EH (cell line): ENCODE data around the gene STBD1.
A peak's percentile ranks its signal among the peaks of the same experiment; 100 is the strongest.
"Not testable (repeated sequence)": the region's sequence is repeated elsewhere in the genome, so short reads cannot be mapped to it uniquely, and the experiment has no call there.

Experiments
- DNase-seq: peaks from one replicate; pipeline ENCODE4 v3.0.0-alpha.2; 2015; ENCODE audit warnings: low read depth

Gene STBD1

DNA sequence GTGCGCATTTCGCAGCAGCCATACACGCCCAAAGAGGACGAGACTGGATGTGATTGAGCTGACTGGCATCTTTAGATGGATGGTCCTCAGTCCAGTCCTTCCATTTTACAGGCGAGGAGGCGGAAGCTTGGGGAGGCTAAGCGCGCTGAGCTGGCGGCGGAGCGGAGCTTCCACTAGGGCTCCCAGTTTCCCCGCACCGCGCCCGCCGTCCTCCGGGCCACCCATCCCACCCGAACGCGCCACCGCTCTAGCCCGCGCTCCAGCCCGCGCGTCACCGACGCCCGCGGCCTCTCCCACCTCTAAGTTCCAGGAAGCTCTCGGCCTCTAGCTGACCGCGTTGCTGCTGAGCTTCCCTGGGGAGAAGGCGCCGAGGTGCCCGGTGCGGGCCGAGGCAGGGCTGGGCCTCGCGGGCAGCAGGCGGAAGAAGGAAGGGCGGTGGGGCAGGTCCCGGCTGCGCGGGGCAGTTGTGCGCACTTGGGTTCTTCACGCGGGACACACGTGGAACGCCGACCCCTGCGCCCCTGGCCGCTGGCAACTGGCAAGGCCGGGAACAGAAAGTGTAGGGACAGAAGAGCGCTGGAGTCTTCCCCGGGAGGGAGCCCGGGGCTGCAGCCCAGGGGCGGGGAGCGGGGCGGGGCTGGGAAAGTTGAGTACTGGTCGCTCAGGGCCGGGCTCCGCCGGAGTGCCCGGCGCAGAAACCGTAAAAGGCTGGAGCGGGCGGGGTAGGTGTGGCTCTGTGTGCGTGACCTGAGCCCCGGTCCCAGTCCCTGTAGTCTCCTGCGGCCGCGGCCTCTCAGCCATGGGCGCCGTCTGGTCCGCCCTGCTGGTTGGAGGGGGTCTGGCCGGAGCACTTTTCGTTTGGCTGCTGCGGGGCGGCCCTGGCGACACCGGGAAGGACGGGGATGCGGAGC, at the start of gene STBD1:
Gene STBD1 (plus strand): TSS at position 763 of the 911 bp plus-strand sequence. CDS start 37 bp downstream, at position 800.
- DNase-seq: peak; percentile 82

DNA sequence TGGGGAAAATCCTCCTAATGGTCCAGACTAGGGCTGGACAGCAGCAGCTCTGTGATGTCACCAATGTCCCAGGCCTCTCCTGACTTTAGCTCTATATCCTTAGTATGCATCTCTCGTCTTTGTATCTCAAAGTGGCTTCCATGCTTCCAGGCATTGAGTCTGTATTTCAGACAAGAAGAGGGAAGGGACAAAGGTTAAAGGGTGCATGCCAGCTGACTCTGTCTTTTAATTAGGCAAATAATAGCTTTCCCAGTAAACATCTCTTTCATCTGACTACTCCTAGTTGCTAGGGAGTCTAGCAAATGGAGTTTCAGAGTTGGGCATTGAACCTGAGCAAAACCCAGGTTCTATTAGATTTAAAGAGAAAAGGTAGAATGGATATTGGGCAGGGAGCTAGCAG, 49.6 kb upstream of the STBD1 start:
- no peak for DNase-seq

DNA sequence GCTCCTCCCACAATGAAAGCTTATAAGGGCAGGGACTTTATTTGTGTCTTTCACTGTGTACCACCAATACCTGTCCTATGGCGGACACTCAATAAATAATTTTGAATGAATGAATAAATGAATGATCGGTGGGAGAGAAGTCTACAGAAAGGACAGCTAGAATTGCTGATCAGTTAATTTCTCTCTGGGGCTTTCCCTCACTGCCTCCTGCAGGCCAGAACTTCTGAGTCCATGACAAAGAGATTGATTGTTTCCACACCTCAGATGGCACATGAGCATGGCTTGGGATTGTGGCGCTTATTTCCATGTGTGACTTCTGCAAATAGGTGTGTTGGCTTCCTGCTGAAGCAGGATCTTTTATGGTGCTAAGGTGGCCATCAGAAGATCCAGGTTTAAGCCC, 48.7 kb upstream of the STBD1 start:
- no peak for DNase-seq

DNA sequence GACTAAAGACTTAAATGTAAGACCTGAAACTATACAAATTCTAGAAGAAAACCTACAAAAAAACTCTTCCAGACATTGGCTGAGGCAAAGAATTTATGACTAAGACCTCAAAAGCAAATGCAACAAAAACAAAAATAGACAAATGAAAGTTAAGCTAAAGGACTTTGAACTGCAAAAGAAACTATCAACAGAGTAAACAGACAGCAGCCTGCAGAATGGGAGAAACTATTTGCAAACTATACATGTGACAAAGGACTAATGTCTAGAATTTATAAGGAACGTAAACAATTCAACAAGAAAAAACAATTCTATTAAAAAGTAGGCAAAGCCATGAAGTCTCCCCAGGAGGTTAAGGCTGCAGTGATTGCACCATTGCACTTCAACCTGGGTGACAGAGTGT, 46.0 kb upstream of the STBD1 start:
- no peak for DNase-seq

DNA sequence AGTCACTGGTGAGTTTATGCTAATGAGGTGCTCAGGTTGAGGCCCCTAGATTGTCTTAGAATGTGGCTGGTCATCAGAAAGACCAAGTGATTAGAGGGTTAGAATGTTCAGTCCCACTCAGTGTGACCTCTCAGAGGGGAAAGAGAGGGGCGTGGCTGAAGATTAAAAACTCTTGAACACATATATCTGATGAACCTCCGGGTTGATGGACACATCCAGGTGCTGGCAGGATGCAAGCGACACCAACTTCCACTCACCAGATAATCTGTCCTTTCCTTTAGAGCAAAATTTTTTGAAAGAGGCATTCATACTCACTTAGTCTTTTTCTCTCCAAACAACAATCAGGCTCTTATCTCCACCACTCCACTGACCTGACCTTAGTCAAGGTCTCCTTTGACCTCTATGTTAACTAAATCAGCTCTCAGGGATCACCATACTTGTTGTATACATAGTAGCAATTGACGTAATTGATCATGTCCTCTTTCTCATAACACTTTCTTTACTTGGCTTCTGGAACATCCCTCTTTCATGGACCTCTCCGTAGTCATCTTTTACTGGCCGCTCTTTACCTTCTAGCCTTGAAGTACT, 40.8 kb upstream of the STBD1 start:
- no peak for DNase-seq

DNA sequence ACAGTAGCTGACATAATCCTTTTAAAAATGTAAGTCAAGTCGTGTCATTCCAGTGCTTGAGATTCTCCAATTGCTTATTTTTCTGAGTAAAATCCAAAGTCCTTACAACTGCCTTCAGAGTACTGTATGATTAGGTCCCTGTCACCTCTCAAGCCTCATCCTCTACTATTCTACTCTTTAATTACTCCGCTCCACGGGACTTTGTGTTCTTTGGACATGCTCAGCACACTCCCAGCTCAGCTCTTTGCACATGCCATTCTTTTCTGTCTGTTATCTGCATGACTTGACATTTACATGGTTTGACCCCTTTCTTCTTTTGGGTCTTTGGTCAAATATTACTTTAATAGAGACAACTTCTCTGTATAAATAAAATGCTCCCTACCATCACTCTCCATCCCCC, 39.9 kb upstream of the STBD1 start:
- DNase-seq: no peak

DNA sequence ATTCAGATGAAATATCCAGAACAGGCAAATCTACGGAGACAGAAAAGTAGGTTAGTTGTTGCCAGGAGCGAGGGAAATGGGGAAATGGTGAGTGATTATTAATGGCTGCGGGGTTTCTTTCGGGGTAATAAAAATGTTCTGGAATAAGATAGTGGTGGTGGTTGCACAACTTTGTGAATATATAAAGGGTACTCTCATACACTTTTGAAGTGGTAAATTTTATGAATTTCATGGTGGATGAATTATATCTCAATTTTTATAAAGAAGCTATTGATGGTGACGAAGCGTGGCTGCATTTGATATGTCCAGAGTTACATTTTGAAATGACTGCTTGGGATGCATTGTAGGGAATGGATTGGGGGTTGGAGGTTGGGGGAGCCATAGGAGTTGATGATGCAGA, 38.7 kb upstream of the STBD1 start:
- DNase-seq: no peak

DNA sequence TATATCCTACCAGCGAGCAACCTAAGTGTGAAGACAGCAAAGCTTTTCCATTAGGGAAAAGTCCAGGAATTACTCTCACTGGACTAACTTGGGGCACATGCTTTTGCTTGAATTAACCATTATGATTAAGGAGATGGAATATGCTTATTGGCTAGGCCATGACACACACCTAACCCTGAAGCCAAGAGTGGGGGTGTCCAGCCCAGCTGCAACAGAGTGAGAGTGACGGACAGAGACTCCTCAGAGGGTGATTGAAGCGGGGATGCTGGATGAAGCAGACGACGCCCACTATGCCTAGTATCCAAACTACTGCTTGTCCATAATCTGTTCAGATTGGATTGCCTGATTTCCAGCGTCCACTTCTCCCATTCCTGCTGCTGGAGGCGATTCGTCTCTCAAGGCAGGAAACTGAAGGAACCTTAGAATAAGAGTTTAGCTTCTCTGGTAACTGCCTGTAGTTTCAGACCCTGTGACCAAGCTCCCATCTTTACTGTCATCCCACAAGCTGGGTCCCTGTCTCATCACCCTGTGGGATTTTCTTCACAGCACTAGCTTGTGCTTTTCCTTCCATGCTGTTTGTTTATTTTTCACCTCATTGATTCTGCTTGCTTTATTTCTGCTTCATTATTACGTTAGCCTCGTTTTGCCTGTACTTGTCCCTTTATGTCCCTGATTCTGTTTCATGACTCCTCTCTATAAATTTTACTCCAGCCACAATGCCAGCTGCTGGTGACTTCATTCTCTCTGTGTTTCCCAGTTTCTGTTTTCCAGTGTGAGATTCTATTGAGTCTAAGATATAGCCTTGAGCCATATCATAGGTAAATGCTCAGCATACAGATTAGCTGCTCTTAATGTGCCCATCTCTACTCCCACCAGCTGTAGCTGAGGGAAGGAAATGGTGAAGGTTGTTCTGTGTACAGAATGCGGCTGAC, 36.0 kb upstream of the STBD1 start:
- no peak for DNase-seq

DNA sequence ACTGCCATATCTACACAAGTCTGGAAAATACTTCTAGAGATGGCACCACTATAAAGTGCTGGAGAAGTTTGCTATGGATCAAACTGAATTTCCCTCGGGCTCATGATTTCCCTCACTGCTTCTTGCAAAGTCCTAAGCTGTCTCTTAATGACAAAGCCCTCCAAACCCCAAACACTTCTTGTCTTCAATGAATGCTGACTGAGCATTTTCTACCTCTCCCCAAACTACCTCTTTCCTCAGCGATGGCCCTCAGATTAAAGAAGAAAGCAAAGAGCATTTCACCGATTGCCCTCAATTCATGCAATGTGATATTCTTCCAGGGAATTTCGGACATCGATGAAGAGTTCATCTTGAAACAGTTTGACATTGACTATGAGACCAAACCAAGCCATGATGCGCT, 35.3 kb upstream of the STBD1 start:
- DNase-seq: no peak

DNA sequence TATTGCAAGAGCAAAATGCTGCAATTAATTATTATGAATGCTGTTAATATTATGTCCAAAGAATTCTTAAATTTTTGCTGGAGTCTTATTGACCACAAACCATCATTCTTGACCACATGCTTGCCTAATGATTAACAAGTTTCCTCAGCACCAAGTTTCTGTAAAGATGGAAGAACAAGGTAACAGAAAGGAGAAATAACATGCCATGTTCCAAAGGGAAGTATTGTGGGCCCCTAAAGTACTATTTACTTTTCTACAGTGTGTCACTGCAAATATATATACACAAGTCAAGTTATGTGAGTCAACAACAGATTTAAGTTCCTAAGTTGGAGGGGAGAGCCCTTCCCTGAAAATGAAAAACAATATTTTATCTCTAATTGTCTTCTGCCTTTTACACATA, 34.5 kb upstream of the STBD1 start:
- DNase-seq: no peak

DNA sequence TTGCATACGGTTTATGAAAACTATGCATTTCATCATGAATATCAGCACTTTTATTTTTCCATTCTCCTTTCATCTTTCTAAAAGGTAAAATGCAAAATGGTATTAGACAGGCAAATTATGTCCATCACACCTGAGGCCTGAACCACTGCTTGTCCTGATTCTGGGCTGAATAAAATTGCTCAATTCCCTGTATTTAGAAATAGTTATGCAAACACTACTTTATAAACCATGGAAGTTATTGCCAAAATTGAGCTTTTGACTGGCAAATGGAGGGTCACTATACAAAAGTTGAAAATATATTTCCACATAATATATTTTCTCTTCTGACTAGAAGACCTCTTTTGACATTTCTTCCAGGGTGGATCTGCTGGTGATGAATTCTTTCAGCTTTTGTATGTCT, 34.0 kb upstream of the STBD1 start:
- DNase-seq: no peak

DNA sequence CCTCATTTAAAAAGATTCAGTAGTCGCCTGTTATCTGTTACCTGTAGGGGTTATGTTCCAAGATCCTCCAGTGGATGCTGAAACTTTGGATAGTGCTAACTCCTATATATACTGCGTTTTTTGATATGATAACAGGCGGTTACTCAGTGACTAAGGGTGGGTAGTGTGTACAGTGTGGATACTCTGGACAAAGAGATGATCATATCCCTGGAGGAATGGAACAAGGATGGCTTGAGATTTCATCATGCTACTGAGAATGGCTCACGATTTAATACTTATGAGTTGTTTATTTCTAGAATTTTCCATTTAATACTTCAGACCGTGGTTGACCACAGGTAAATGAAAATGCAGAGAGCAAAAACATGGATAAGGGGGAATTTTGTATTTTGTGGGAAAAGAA, 33.5 kb upstream of the STBD1 start:
- no peak for DNase-seq

DNA sequence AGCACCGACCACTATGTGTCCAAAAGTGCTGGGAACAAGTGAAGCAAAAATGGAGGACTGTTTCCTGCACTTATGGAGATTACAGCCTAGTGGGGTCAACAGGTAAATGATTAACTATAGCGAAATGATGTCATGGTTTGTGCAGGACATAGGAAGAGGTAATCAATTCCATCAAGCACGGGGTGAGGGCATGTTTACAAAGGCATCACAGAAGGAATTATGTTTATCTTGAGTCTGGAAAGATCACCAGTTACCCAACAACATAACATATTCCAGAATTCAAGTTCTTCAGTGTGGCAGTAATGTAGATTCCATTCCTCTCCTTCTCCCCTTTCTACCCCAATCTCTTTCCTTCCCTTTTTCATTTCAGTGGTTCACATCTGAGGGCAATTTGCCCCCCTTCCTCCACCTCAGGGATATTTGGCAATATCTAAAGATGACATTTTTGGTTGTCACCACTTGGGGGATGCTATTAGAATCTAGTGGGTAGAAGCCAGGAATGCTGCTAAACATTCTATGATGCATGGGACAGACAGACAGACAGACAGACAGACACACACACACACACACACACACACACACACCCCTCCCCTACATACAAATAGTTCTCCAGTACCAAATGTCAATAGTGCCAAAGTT, 30.9 kb upstream of the STBD1 start:
- DNase-seq: no peak

DNA sequence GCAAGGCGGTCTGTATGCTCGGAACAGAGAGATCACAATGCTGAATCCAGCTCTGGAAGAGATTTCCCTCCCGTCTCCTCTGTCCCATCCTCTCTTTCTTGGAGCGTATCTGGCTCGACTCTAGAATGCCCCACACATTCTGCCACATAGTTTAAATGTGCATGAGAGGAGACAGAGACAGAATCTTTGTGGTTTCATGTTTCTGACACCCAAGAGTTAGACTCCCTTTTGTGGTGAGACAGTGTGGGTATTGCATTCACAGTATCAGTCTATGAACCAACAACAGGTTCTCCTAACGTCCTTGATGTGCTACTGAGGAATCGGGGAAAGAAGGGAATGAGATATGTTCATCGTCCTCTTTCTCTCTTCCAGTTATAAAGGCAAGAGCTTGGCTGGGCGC, 29.7 kb upstream of the STBD1 start:
- DNase-seq: no peak

DNA sequence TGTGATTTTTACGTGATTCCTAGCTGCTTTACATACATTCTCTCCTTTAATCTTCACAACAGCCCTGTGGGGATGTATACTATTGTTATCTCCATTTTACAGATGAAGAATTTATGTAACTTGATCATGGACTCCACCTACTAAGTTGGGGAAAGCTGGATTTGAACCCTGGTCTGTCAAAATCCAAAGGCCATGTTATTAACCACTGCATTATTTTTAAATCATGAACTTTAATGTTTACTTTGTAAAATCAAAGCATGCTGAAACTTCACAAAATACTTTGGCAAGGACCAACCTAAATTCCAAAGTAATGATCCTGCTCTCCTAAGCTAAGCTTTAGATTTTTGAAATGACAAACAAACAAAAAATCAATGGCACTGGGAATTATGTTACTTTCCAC, 28.9 kb upstream of the STBD1 start:
- no peak for DNase-seq

DNA sequence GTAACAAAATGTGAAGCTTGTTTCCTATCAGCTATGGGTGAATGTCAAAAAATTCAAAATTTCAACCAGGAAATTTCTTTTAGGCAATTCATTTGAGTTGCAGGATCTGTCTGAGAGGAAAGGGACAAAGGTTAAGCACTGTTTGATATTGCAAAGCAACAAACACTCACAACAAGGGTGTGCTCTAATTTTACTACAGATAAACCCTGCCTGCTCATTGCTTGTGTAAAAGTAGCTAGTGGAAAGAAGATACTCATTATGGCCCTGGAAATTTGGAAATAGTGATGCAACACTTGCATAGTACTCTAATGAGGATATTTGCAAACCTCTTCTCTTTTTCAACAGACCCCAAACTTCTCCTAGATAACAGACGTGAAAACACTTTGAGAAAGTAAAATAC, 27.9 kb upstream of the STBD1 start:
- DNase-seq: no peak

DNA sequence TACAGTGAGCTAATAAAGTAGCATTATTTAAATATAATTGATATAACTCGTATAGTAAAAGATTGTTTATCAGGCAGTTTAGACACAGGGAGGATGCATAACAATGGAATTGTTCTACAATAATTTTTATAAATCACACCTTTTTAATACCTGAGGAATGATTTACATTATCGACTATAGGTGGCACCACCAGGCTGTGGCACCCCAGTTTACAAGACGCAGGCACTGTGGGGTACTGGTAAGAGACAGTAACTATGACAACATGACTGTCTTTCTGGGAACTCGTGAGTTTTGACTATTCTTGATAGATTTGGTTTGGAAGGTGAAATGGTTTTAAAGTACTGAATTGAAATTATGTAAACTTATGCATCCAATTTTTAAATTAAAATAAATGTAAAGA, 27.1 kb upstream of the STBD1 start:
- DNase-seq: no peak

DNA sequence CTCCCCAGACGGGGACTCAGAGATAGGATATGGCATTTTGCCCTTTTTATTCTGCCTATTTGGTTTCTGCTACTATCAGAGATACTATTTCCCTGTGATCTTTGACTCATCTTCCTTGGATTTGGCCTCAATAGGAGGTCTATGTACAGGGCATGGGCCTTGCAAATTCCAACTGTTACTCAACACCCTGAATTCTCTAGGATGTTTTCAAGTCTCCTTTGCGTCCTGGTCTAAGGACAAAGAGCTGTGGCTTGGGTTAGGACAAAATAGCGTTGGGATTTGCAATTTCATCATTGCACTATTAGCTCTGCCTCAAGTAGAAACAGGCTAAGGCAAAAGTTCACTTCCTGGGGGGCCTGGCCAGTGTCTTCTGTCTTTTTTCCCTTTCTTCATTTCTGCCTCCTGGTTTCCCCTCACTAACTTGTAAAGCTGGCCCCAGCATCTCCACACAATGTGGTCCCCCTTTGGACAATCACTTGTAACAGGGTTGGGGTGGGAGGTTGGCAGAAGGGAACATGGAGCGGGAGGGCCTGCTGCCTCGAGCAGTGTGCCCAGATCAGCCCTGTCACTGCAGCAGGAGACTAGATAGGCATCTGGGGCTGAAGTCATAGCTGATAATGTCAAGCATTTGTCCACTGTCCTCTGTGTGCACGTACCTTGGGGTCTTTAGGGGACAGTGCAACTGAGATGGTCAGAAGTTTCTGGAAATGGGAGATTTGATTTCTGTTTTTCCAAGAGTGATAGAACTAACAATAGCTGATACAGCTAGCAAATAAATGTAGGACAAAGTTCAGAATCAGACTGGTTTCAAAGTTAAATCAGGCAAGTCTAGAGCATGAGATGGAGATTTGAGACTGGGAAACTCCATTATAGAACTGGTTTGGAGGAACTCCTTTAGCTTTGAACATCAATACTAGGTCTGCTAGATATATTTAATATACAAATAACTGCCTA, 25.8 kb upstream of the STBD1 start:
- no peak for DNase-seq

DNA sequence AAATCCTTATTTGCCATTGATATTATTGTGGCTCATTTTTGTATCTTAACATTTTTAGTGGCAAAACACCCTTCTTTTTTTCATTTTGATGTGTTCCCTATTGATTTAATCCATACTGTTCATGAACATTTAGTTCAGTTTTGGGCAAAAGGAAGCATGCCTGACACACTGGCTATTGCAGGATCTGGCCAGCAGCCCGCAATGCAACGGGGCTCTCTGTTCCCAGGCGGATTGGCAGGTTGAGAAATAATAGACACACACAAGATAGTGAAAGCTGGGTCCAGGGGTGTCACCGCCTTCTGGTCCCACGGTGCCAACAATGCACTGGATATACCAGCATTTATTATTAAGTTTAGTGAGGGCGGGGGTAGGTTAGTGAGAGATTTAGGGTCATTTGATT, 24.9 kb upstream of the STBD1 start:
- not testable (repeated sequence) for DNase-seq

DNA sequence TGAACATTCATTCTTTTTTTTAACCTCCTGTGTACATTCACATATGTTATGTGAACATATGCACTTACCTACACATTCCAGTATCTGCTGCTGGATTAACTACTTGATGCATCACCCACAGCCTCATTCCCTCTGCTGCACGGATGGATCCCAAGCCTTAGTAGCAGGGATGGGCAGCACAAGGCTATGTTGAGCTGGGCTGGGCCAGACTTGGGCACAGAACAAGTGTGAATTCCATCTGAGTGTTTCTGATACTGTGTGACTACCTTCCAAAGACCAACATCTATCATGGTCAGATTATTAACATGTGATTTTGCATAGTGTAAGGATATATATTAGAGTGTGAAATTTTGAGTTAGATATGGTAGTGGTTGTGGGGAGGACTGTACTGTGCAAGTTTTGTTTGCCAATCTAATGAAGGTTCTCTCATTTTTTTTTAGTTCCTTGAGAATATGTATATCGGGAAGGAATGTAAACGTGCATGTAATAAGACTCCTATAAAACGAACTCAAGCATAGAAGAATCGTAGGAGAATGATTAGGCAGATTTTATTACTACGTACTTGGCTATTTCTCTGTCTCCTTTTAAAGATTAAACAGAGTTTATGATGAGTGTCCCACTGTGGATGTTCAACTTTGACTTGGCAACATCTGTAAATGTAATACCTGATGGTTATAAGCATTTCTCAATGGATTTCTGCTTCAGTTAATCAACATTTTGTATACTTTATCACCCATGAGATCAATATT, 23.4 kb upstream of the STBD1 start:
- no peak for DNase-seq
